ENCODE results near the gene SLC38A4.

The SLC38A4 gene

DNA sequence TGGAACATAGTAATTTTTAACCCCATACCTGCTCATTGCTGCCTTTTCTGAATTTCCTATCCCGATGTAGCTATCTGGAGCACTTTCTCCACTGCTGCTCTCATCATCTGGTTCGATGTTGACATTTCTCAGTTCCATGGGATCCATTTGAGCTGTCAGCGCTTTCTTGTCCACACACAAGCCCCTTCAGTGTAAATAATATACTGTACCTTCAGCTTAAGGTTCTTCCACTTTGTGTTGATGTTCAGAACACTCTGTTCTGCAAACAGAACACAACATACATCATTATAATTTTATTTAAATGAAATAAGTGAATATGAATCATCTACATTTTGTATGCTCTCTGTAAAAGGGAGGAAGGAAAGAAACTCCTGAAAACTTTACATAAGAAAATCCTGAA lies 32.9 kb downstream of the SLC38A4 start:
- no peak overlapping the region for H3K4me3 ChIP-seq (replicated peaks; ENCODE audit: low read depth, low read length)
- TF ChIP-seq, protein P1, sequence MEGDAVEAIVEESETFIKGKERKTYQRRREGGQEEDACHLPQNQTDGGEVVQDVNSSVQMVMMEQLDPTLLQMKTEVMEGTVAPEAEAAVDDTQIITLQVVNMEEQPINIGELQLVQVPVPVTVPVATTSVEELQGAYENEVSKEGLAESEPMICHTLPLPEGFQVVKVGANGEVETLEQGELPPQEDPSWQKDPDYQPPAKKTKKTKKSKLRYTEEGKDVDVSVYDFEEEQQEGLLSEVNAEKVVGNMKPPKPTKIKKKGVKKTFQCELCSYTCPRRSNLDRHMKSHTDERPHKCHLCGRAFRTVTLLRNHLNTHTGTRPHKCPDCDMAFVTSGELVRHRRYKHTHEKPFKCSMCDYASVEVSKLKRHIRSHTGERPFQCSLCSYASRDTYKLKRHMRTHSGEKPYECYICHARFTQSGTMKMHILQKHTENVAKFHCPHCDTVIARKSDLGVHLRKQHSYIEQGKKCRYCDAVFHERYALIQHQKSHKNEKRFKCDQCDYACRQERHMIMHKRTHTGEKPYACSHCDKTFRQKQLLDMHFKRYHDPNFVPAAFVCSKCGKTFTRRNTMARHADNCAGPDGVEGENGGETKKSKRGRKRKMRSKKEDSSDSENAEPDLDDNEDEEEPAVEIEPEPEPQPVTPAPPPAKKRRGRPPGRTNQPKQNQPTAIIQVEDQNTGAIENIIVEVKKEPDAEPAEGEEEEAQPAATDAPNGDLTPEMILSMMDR (IDR thresholded peaks at IDR 0.05; ENCODE audit: low read depth, low read length, missing control alignments): no peak
- no peak for DNase-seq (ENCODE audit: extremely low read depth, low read depth)

DNA sequence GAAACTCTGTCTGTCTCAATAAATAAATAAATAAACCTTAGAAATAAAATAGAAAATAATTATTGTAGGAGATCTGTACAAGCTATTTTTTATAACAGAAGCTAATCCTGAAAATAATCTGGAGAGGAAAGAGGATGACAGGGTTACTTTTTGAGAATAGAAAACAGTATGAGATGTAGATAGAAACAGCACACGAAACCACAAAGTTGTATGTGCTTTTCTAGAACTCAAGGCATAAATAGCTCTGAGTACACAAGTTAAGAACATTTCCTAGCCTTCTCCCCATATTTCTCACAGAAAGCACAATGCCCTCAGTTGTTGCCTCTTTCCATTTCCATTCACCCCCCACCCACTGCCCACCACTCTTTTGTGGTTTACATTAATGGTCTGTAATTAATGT lies 35.7 kb downstream of the SLC38A4 start:
- no peak for DNase-seq (ENCODE audit: extremely low read depth, low read depth)
- no peak overlapping the region for H3K4me3 ChIP-seq (replicated peaks; ENCODE audit: low read depth, low read length)
- TF ChIP-seq, protein P1 (IDR thresholded peaks at IDR 0.05; ENCODE audit: low read depth, low read length, missing control alignments): no peak

DNA sequence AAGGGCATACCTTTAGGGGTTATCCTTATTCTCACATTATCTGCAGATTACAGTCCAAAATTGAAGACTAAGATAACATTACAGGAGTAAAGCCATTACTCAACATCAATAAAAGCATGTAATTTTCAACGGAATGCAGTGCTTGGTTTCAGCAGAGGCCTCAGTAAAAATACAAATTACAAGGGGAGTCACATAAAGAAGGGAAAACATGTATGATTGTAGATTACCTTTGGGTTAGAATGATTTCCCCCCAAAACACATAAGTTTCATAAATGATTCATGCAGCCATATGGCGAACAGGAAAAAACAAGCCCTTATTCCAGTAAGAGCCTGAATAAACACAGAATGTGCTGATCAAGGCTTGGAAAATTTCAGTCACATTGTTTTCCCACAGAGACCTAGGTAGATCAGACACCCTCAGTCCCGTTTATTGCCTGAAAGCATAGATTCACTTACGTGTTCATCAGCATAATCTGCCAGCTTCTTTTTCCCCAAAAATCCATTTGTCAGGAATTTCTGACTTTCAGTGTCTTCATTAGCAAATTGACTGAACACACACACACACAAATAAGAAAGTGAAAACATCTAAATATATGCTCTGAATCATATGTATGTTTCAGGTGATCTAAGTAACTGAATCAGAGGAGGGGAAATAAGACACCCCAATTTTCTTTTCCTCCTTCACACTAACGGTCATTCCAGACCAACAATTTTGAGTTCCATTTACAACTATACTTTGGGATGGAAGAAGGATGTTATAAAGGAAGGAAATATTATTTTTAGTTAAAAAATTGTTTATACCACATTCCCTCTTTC lies 37.5 kb downstream of the SLC38A4 start:
- TF ChIP-seq, protein P1 (IDR thresholded peaks at IDR 0.05; ENCODE audit: low read depth, low read length, missing control alignments): no peak
- no peak overlapping the region for H3K4me3 ChIP-seq (replicated peaks; ENCODE audit: low read depth, low read length)
- DNase-seq (ENCODE audit: extremely low read depth, low read depth): no peak

DNA sequence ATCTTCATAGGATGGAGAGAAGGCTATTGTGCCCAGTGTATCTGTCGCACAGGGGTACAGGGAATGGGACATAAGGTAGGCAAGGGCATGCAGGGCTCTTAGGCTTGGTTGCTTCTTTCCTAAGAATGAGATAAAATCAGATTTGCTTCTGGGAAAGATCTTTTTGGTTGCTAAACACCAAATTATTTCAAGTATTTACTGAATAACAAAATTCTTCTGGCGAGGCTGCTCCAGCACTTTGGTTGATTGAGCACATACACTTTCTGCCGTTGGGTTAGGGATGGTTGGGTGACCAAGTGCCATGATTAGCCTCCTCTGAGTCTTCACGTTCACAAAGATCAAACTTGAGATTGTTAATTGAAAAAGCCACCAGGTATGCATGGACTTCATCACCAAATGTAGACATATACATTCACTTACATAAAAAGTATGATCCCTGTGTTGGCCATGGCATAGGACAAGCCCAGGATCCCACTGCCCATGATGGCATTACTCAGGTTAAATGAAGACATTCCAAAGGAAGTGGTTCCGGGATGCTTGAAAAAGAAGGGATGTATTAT lies 38.2 kb downstream of the SLC38A4 start:
- TF ChIP-seq, protein P1 (IDR thresholded peaks at IDR 0.05; ENCODE audit: low read depth, low read length, missing control alignments): no peak
- DNase-seq (ENCODE audit: extremely low read depth, low read depth): no peak
- H3K4me3 ChIP-seq (replicated peaks; ENCODE audit: low read depth, low read length): no peak overlapping the region

DNA sequence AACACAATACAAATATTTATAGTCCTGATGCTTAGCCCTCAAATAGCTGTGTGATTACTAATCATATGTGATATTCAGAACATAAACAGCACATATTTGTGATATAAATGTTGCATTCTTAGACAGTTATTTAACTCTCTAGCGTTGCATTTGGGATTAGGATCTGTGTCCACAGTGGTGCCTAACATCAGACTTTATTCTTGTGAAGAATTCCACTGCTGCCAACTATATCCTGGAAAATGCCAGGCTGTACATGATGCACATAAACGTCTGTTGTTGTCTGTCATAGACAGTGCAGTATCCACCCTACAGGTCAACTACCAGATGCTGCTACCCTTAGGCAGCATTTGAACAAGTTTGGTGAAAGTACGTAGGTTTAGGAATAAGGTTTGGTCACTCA lies 39.0 kb downstream of the SLC38A4 start:
- DNase-seq (ENCODE audit: extremely low read depth, low read depth): no peak
- H3K4me3 ChIP-seq (replicated peaks; ENCODE audit: low read depth, low read length): no peak overlapping the region
- TF ChIP-seq, protein P1 (IDR thresholded peaks at IDR 0.05; ENCODE audit: low read depth, low read length, missing control alignments): no peak

DNA sequence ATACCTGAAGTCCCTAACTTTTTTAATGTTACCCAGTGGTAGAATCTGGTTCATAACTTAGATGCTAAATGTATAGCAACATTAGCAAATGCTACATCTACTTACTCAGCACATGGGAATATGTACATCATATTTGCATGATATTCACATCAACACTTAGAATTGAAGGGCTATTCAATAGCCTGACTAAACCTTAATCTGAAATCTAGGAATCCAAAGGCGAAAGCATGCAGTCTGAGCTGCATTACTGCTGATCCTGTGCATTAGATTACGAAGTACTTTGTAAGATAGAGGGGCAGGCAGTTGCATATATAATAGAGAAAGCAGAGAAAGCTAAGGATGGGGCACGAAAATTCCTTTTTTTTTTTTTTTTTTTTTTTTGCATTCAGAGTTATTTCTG lies 40.4 kb downstream of the SLC38A4 start:
- no peak overlapping the region for H3K4me3 ChIP-seq (replicated peaks; ENCODE audit: low read depth, low read length)
- no peak for DNase-seq (ENCODE audit: extremely low read depth, low read depth)
- TF ChIP-seq, protein P1 (IDR thresholded peaks at IDR 0.05; ENCODE audit: low read depth, low read length, missing control alignments): no peak

All from HFF-Myc (cell line).